Neural progenitor cell (in vitro differentiated cells): ENCODE results near the gene ARL4D. TPM values are rescaled to one million over a fixed set of nuclear protein-coding genes. Genes with fewer than 3 reads are reported as not detected.
"Not testable (repeated sequence)": the region's sequence is repeated elsewhere in the genome, so short reads cannot be mapped to it uniquely, and the experiment has no call there.

Source experiments
- DNase-seq: peaks from one replicate; pipeline ENCODE4 v3.0.0-alpha.2; 2016; ENCODE audit warnings: low spot score
- H2AFZ ChIP-seq: fragments of 200-600 bp; sonication (generic); replicated peaks from 2 replicates; pipeline ENCODE4 v1.6.1; 2016; ENCODE audit warnings: antibody characterized with exemption
- H3F3A ChIP-seq: fragments of 200-600 bp; sonication (generic); 2 replicates; pipeline ENCODE4 v1.6.1; 2016; ENCODE audit warnings: antibody characterized with exemption, low read depth
- H3K27ac ChIP-seq: fragments of 200-600 bp; sonication (generic); 2 replicates; pipeline ENCODE4 v1.5.1; 2016; ENCODE audit warnings: mild to moderate bottlenecking
- H3K27me3 ChIP-seq: fragments of 200-600 bp; sonication (generic); 2 replicates; pipeline ENCODE4 v1.6.1; 2016; ENCODE audit warnings: mild to moderate bottlenecking, moderate library complexity
- H3K36me3 ChIP-seq: fragments of 200-600 bp; sonication (generic); 2 replicates; pipeline ENCODE4 v1.5.1; 2016
- H3K4me1 ChIP-seq: fragments of 200-600 bp; sonication (generic); 2 replicates; pipeline ENCODE4 v1.6.1; 2016; ENCODE audit warnings: mixed run types
- H3K4me2 ChIP-seq: fragments of 200-600 bp; sonication (generic); 2 replicates; pipeline ENCODE4 v1.6.1; 2016
- H3K4me3 ChIP-seq: fragments of 200-600 bp; sonication (generic); 2 replicates; pipeline ENCODE4 v1.5.1; 2016
- H3K79me2 ChIP-seq: fragments of 200-600 bp; sonication (generic); 2 replicates; pipeline ENCODE4 v1.6.1; 2016; ENCODE audit warnings: low read depth
- H3K9ac ChIP-seq: fragments of 200-600 bp; sonication (generic); 2 replicates; pipeline ENCODE4 v1.6.1; 2016
- H3K9me3 ChIP-seq: fragments of 200-600 bp; sonication (generic); 2 replicates; pipeline ENCODE4 v1.5.1; 2016; ENCODE audit warnings: low read depth
- H4K20me1 ChIP-seq: fragments of 200-600 bp; sonication (generic); 2 replicates; pipeline ENCODE4 v1.6.1; 2016; ENCODE audit warnings: low read depth
- H3K27ac Mint-ChIP-seq: 3 replicates; pipeline ENCODE4 v1.8.0; 2021; ENCODE audit warnings: mixed read lengths
- H3K27me3 Mint-ChIP-seq: 2 replicates; pipeline ENCODE4 v1.8.0; 2022; ENCODE audit warnings: low read depth, mild to moderate bottlenecking, inconsistent platforms, moderate library complexity, mixed read lengths; ENCODE audit not compliant: insufficient read depth
- H3K36me3 Mint-ChIP-seq: 3 replicates; pipeline ENCODE4 v1.8.0; 2021; ENCODE audit warnings: mixed read lengths
- H3K4me1 Mint-ChIP-seq: 3 replicates; pipeline ENCODE4 v1.8.0; 2021; ENCODE audit warnings: mixed read lengths
- H3K4me3 Mint-ChIP-seq: 3 replicates; pipeline ENCODE4 v1.8.0; 2021; ENCODE audit warnings: mild to moderate bottlenecking, moderate library complexity, mixed read lengths
- H3K9me3 Mint-ChIP-seq: 3 replicates; pipeline ENCODE4 v1.8.0; 2020; ENCODE audit warnings: mixed read lengths
- CTCF ChIP-seq: fragments of 200-600 bp; sonication (generic); IDR thresholded peaks from 2 replicates; pipeline ENCODE4 v1.5.1; 2017; ENCODE audit warnings: antibody characterized with exemption, mild to moderate bottlenecking
- EZH2 ChIP-seq: fragments of 200-600 bp; sonication (generic); IDR thresholded peaks from 2 replicates; pipeline ENCODE4 v1.6.1; 2017; ENCODE audit warnings: antibody characterized with exemption, mild to moderate bottlenecking, moderate library complexity
- EZH2phosphoT487 ChIP-seq: fragments of 200-600 bp; sonication (generic); IDR thresholded peaks from 2 replicates; pipeline ENCODE4 v1.6.1; 2017; ENCODE audit warnings: antibody characterized with exemption
- total RNA-seq: library from RNA; depleted of rRNA; stranded (reverse); fragments of >200 nt; gene quantifications from 2 replicates; pipeline ENCODE4 v1.2.3, GENCODE V29; 2015; ENCODE audit warnings: low replicate concordance

The ARL4D gene
- total RNA-seq, 1 donor from 2014 or later, result 9.2 TPM

GRCh38 chr17:43416998-43417890 lies 18.5 kb downstream of the ARL4D start:
- H3F3A ChIP-seq, result peaks cover 5% of the 10 kb centered on the region
- H3K27ac ChIP-seq, result no peak overlapping the region

GRCh38 chr17:43418441-43419374 lies 19.9 kb downstream of the ARL4D start:
- Mint-ChIP-seq H3K9me3 (no peaks in the 10 kb centered on the region), H3K27ac (peak overlapping the region; percentile 13), H3K36me3 (no peaks in the 10 kb centered on the region), H3K4me1 (peaks cover 11% of the 10 kb centered on the region), H3K4me3 (no peak overlapping the region), H3K27me3 (peaks cover 5% of the 10 kb centered on the region)
- Histone ChIP-seq H3K9ac (no peak overlapping the region), H3K9me3 (no peaks in the 10 kb centered on the region), H3K36me3 (no peaks in the 10 kb centered on the region), H3K4me2 (no peak overlapping the region), H3F3A (no peaks in the 10 kb centered on the region), H3K79me2 (no peaks in the 10 kb centered on the region), H3K27me3 (no peaks in the 10 kb centered on the region), H3K4me3 (no peak overlapping the region), H4K20me1 (no peaks in the 10 kb centered on the region), H3K4me1 (no peaks in the 10 kb centered on the region), H3K27ac (no peak overlapping the region), H2AFZ (peak overlapping the region; percentile 35)
- peak; percentile 22 for DNase-seq
- no peak for TF ChIP-seq CTCF
- no peak for TF ChIP-seq EZH2
- no peak for TF ChIP-seq EZH2phosphoT487

More at GRCh38 chr17:43416998-43417890, 18.5 kb downstream of the ARL4D start:
- Histone ChIP-seq H2AFZ (no peak overlapping the region), H4K20me1 (no peaks in the 10 kb centered on the region), H3K4me3 (no peak overlapping the region), H3K4me2 (no peak overlapping the region), H3K27me3 (no peaks in the 10 kb centered on the region), H3K9ac (no peak overlapping the region), H3K36me3 (no peaks in the 10 kb centered on the region), H3K79me2 (no peaks in the 10 kb centered on the region), H3K4me1 (peaks cover 4% of the 10 kb centered on the region), H3K9me3 (no peaks in the 10 kb centered on the region)
- Mint-ChIP-seq H3K4me3 (no peak overlapping the region), H3K9me3 (no peaks in the 10 kb centered on the region), H3K4me1 (peaks cover 11% of the 10 kb centered on the region), H3K27me3 (peaks cover 5% of the 10 kb centered on the region), H3K36me3 (no peaks in the 10 kb centered on the region), H3K27ac (no peak overlapping the region)
- no peak for TF ChIP-seq CTCF
- TF ChIP-seq EZH2phosphoT487, result no peak
- TF ChIP-seq EZH2, result no peak
- no peak for DNase-seq

GRCh38 chr17:43419375-43419882 lies 20.6 kb downstream of the ARL4D start:
- H3K4me3 Mint-ChIP-seq, H3K27ac ChIP-seq, H3K27me3 ChIP-seq, H3K79me2 ChIP-seq, H3K9me3 ChIP-seq, DNase-seq, H4K20me1 ChIP-seq, H3F3A ChIP-seq, H3K9me3 Mint-ChIP-seq, H3K4me3 ChIP-seq, H3K9ac ChIP-seq, H3K4me2 ChIP-seq, H3K4me1 ChIP-seq, H3K27me3 Mint-ChIP-seq, H3K36me3 ChIP-seq, H3K36me3 Mint-ChIP-seq: not testable (repeated sequence)
- peak overlapping the region; percentile 13 for H3K27ac Mint-ChIP-seq
- peak overlapping the region; percentile 35 for H2AFZ ChIP-seq
- H3K4me1 Mint-ChIP-seq, result peaks cover 16% of the 10 kb centered on the region
